ENCODE measurements around the gene MEF2D.

MEF2D gene

DNA sequence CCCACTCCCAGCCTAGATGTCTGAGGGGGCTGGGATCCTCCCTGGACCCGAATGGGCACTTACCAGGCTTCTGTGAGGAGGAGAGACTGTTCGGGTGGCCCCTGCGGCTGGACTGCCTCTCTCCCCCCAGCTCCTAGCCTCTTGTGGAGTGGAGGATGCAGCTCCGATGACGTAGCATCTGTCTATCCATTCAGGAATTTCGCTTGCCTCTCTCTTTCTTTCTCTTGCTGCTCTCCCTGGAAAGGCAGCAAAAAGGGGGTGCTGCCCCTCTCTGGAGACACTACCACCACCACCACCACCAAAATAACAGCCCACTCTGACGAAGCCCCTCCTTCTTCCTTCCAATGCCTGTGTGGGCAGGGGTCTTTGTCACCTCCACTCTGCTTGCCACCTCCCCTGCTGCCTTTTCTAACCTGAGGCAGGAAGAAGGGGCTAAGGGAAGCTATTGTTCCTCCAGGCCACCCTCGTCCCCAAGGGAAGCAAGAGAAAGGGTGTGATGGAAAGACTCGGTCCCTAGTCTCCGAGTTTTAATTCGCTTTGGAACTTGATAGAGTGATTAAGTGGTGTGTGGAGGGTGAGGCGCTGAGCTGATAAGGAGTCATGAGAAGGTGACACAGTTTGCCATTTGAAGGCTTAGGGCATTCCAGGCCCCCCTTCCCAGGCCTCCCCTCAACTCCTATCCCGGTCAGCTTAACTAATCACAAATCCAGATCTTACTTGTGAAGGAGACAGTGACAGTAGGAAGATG lies 71.1 kb downstream of the MEF2D start:
- DNase-seq (ENCODE audit: low spot score): no peak
- no peak overlapping the region for H3K4me3 ChIP-seq
- no peak overlapping the region for H3K27ac ChIP-seq
- TF ChIP-seq, protein P1, sequence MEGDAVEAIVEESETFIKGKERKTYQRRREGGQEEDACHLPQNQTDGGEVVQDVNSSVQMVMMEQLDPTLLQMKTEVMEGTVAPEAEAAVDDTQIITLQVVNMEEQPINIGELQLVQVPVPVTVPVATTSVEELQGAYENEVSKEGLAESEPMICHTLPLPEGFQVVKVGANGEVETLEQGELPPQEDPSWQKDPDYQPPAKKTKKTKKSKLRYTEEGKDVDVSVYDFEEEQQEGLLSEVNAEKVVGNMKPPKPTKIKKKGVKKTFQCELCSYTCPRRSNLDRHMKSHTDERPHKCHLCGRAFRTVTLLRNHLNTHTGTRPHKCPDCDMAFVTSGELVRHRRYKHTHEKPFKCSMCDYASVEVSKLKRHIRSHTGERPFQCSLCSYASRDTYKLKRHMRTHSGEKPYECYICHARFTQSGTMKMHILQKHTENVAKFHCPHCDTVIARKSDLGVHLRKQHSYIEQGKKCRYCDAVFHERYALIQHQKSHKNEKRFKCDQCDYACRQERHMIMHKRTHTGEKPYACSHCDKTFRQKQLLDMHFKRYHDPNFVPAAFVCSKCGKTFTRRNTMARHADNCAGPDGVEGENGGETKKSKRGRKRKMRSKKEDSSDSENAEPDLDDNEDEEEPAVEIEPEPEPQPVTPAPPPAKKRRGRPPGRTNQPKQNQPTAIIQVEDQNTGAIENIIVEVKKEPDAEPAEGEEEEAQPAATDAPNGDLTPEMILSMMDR (IDR thresholded peaks at IDR 0.05): no peak

DNA sequence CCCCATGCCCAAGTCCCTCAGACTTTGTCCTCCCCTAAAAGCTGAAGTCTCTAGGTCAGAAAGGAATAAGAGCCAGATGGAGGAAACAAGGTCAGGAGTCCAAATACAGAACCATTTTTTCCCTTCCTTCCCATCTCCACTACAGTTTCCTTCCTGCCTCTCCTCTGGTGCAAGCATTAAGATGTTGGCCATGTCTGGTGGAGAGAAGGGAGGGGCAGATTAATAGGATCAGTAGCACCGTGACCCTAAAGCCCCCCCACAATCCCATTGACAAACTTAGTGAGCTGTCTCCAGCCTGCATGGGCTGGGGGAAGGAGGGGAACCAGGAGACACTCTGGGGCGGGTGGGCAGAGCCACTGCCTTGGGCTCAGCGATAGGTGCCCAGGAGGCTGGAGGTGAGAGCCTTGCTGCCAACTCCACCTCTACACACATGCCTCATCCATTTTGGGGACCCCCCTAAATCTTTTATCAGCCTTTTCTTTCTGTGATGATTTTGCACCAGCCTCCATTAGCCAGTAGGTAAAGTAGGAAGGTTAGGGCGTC lies 71.8 kb downstream of the MEF2D start:
- DNase-seq (ENCODE audit: low spot score): no peak
- no peak overlapping the region for H3K27ac ChIP-seq
- TF ChIP-seq, protein P1 (IDR thresholded peaks at IDR 0.05): no peak
- no peak overlapping the region for H3K4me3 ChIP-seq

DNA sequence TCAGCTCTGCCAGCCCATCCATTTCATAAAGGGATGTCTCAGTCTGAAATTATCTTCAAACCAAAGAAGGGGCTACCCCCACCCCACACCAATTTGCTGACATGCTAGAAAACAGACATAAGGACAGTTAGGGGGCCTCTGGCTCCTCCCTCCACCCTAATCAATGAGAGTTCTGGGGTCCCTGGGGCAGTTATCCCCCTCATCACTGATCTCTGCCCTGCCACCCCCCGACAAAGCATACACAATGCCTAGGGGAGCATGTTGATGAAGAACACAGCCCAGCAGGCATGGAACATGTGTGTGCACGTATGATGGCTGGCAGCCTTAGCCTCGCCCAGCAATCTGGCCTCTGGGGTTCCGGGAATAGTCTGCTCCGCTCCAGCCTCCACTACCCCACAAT lies 72.6 kb downstream of the MEF2D start:
- TF ChIP-seq, protein P1 (IDR thresholded peaks at IDR 0.05): no peak
- no peak for DNase-seq (ENCODE audit: low spot score)
- Histone ChIP-seq H3K4me3 (no peak overlapping the region), H3K27ac (no peak overlapping the region)

GRCh38 chr1:156425943-156426342 lies 74.6 kb downstream of the MEF2D start:
- no peak for DNase-seq (ENCODE audit: low spot score)
- H3K4me3 ChIP-seq: no peak overlapping the region
- TF ChIP-seq, protein P1 (IDR thresholded peaks at IDR 0.05): no peak
- H3K27ac ChIP-seq: no peak overlapping the region

GRCh38 chr1:156424806-156425432 lies 75.7 kb downstream of the MEF2D start:
- TF ChIP-seq, protein P1 (IDR thresholded peaks at IDR 0.05): no peak
- Histone ChIP-seq H3K4me3 (no peak overlapping the region), H3K27ac (no peak overlapping the region)
- DNase-seq (ENCODE audit: low spot score): no peak

GRCh38 chr1:156423422-156424352 lies 76.9 kb downstream of the MEF2D start:
- Histone ChIP-seq H3K4me3 (no peak overlapping the region), H3K27ac (no peak overlapping the region)
- no peak for DNase-seq (ENCODE audit: low spot score)
- TF ChIP-seq, protein P1 (IDR thresholded peaks at IDR 0.05): no peak

All from coronary artery (tissue), 2 donors.